HL-60/S4 treated with phorbol 12-myristate 13-acetate at 8.2 ng/mL for 4 days and 3 days (cell line): Measurements from ENCODE around the gene TREM2.
"Not testable (repeated sequence)": the region's sequence is repeated elsewhere in the genome, so short reads cannot be mapped to it uniquely, and the experiment has no call there.

Experiments
- in situ Hi-C: fragments of 300-500 bp; cut with MboI; formaldehyde crosslinking; loops from 2 replicates; pipeline ENCODE4 v1.15.0; 2022; ENCODE audit warnings: low sequenced_read_pairs

TREM2 gene

GRCh38 chr6:41157323-41157722 is 5.6 kb downstream of the TREM2 start:
- in situ Hi-C loops, result no loop called here

- in situ Hi-C loops, result no loop called here
Observed at GRCh38 chr6:41156771-41157170, 6.1 kb downstream of the TREM2 start.

GRCh38 chr6:41156001-41156400 is 6.9 kb downstream of the TREM2 start:
- in situ Hi-C loops, result no loop called here

- in situ Hi-C loops, result no loop called here
Observed at GRCh38 chr6:41155132-41155805, 7.6 kb downstream of the TREM2 start.

GRCh38 chr6:41153992-41154625 is 8.8 kb downstream of the TREM2 start, which contains the start of gene TREML1:
Gene TREML1 (minus strand): TSS chr6:41154347. CDS start chr6:41154288, 59 bp downstream.
- in situ Hi-C loops, result no loop called here

GRCh38 chr6:41153451-41153850 is 9.5 kb downstream of the TREM2 start:
- in situ Hi-C loops, result no loop called here

- in situ Hi-C loops, result no loop called here
Observed at GRCh38 chr6:41150671-41151070, 12.2 kb downstream of the TREM2 start.

GRCh38 chr6:41147917-41148316 is 15.0 kb downstream of the TREM2 start:
- in situ Hi-C loops, result no loop called here

- in situ Hi-C loops, result no loop called here
Observed at GRCh38 chr6:41136911-41137310, 26.0 kb downstream of the TREM2 start.

GRCh38 chr6:41135062-41135832 is 27.7 kb downstream of the TREM2 start:
- in situ Hi-C loops, result no loop called here

GRCh38 chr6:41132254-41132653 is 30.7 kb downstream of the TREM2 start:
- in situ Hi-C loops, result no loop called here

GRCh38 chr6:41125282-41125681 is 37.6 kb downstream of the TREM2 start:
- in situ Hi-C loops, result no loop called here

GRCh38 chr6:41122918-41123317 is 40.0 kb downstream of the TREM2 start:
- in situ Hi-C loops, result no loop called here

GRCh38 chr6:41122373-41122772 is 40.5 kb downstream of the TREM2 start:
- in situ Hi-C loops, result no loop called here

- in situ Hi-C loops, result no loop called here
Observed at GRCh38 chr6:41120058-41120457, 42.9 kb downstream of the TREM2 start.

GRCh38 chr6:41119508-41119907 is 43.4 kb downstream of the TREM2 start:
- in situ Hi-C loops, result no loop called here

GRCh38 chr6:41115027-41115426 is 47.9 kb downstream of the TREM2 start:
- in situ Hi-C loops, result not testable (repeated sequence)

- in situ Hi-C loops, result no loop called here
Observed at GRCh38 chr6:41111017-41111416, 51.9 kb downstream of the TREM2 start.
